Neuronal stem cell (in vitro differentiated cells): ENCODE data around the gene CSPG5.
A peak's percentile ranks its signal among the peaks of the same experiment; 100 is the strongest.

Experiments used
- DNase-seq: peaks from one replicate; pipeline ENCODE4 v3.0.0-alpha.2; 2013; ENCODE audit warnings: low spot score
- H2AFZ ChIP-seq: one replicate; pipeline ENCODE4 v1.6.1; 2013; ENCODE audit warnings: mild to moderate bottlenecking, low read length, inconsistent platforms
- H2AK5ac ChIP-seq: 2 replicates; pipeline ENCODE4 v1.6.1; 2013; ENCODE audit warnings: low read depth, mild to moderate bottlenecking, inconsistent platforms, low read length, moderate library complexity, mixed read lengths
- H2BK120ac ChIP-seq: 2 replicates; pipeline ENCODE4 v1.6.1; 2013; ENCODE audit warnings: low read depth, mild to moderate bottlenecking, inconsistent platforms, low read length, moderate library complexity, mixed read lengths
- H2BK12ac ChIP-seq: one replicate; pipeline ENCODE4 v1.6.1; 2013; ENCODE audit warnings: low read length, inconsistent platforms
- H2BK15ac ChIP-seq: 2 replicates; pipeline ENCODE4 v1.6.1; 2013; ENCODE audit warnings: mild to moderate bottlenecking, low read length, inconsistent platforms, mixed read lengths
- H2BK5ac ChIP-seq: one replicate; pipeline ENCODE4 v1.6.1; 2013; ENCODE audit warnings: inconsistent platforms, mild to moderate bottlenecking, low read length, moderate library complexity
- H3K14ac ChIP-seq: one replicate; pipeline ENCODE4 v1.6.1; 2013; ENCODE audit warnings: low read length, inconsistent platforms
- H3K18ac ChIP-seq: 2 replicates; pipeline ENCODE4 v1.6.1; 2013; ENCODE audit warnings: low read length, inconsistent platforms
- H3K23ac ChIP-seq: 2 replicates; pipeline ENCODE4 v1.6.1; 2013; ENCODE audit warnings: low read depth, mild to moderate bottlenecking, mixed read lengths, low read length, inconsistent platforms; ENCODE audit not compliant: poor library complexity
- H3K27ac ChIP-seq: replicated peaks from 3 replicates; pipeline ENCODE4 v1.5.1; 2013; ENCODE audit warnings: low read length, inconsistent platforms
- H3K27me3 ChIP-seq, 3 experiments: 2 replicates each; pipeline ENCODE4 v1.6.1; 2013; ENCODE audit warnings: low read length in 3 of 3, mild to moderate bottlenecking in 2 of 3, inconsistent platforms in 1 of 3, low read depth in 1 of 3, mixed read lengths in 1 of 3, moderate library complexity in 1 of 3; ENCODE audit not compliant: control insufficient read depth in 3 of 3, insufficient read depth in 3 of 3
- H3K36me3 ChIP-seq, 2 donors: replicated peaks in 1 of 2; 2 replicates each; pipeline ENCODE4 v1.6.1; 2013; ENCODE audit warnings: low read length in 2 of 2; ENCODE audit not compliant: control insufficient read depth in 2 of 2, insufficient read depth in 2 of 2
- H3K4ac ChIP-seq: 2 replicates; pipeline ENCODE4 v1.6.1; 2013; ENCODE audit warnings: inconsistent platforms, mild to moderate bottlenecking, low read length, moderate library complexity
- H3K4me1 ChIP-seq, 2 donors: 1 replicate in 1 of 2; 2 replicates in 1 of 2; pipeline ENCODE4 v1.6.1; 2013; ENCODE audit warnings: low read length in 2 of 2, low read depth in 1 of 2; ENCODE audit not compliant: control insufficient read depth in 2 of 2, insufficient read depth in 1 of 2
- H3K4me2 ChIP-seq: one replicate; pipeline ENCODE4 v1.6.1; 2013; ENCODE audit warnings: mild to moderate bottlenecking, low read length, inconsistent platforms; ENCODE audit not compliant: insufficient read depth, poor library complexity, severe bottlenecking
- H3K4me3 ChIP-seq, 2 donors: 2 replicates each; pipeline ENCODE4 v1.5.1; 2013; ENCODE audit warnings: low read length in 2 of 2, mild to moderate bottlenecking in 2 of 2, inconsistent platforms in 1 of 2, moderate library complexity in 1 of 2
- H3K79me1 ChIP-seq: one replicate; pipeline ENCODE4 v1.6.1; 2013; ENCODE audit warnings: low read depth, mild to moderate bottlenecking, inconsistent platforms, low read length, moderate library complexity
- H3K9ac ChIP-seq: one replicate; pipeline ENCODE4 v1.6.1; 2013; ENCODE audit warnings: mild to moderate bottlenecking, low read depth, low read length, inconsistent platforms; ENCODE audit not compliant: poor library complexity
- H3K9me3 ChIP-seq, 2 donors: replicated peaks in 1 of 2; 2 replicates each; pipeline versions ENCODE3 to v1.6.1; 2013; ENCODE audit warnings: low read length in 2 of 2, mild to moderate bottlenecking in 2 of 2, inconsistent platforms in 1 of 2, low read depth in 1 of 2, mixed read lengths in 1 of 2, moderate library complexity in 1 of 2; ENCODE audit not compliant: control insufficient read depth in 2 of 2, insufficient read depth in 1 of 2
- H4K8ac ChIP-seq: one replicate; pipeline ENCODE4 v1.6.1; 2013; ENCODE audit warnings: low read depth, mild to moderate bottlenecking, inconsistent platforms, low read length, moderate library complexity
- H4K91ac ChIP-seq: one replicate; pipeline ENCODE4 v1.6.1; 2013; ENCODE audit warnings: low read length, low read depth, mild to moderate bottlenecking, inconsistent platforms; ENCODE audit not compliant: poor library complexity
- whole genome bisulfite sequencing, 2 donors: extraction: QIAGEN DNeasy Blood & Tissue Kit; methylation state at CpG; one replicate each; pipeline ENCODE4 v1.1.7; 2013; ENCODE audit warnings: missing lambda C conversion rate in 2 of 2, mixed read lengths in 1 of 2; ENCODE audit not compliant: insufficient read length in 2 of 2, insufficient replicate concordance in 1 of 2; ENCODE audit errors: extremely low coverage in 2 of 2; 5-methylcytosine and 5-hydroxymethylcytosine counted together

CSPG5 gene

GRCh38 chr3:47565734-47566550, 12.7 kb downstream of the CSPG5 start:
- H2AFZ ChIP-seq = no peak overlapping the region
- H4K91ac ChIP-seq = no peak overlapping the region
- H3K23ac ChIP-seq = peak overlapping the region; percentile 86
- H3K14ac ChIP-seq = no peak overlapping the region
- H3K9me3 ChIP-seq = no peaks in the 10 kb centered on the region
- no peak overlapping the region for H3K27ac ChIP-seq
- H2BK120ac ChIP-seq = no peak overlapping the region
- H3K4me1 ChIP-seq = peaks cover 0 to 3% of the 10 kb centered on the region in 2 donors
- H2BK12ac ChIP-seq = peak overlapping the region; percentile 30
- H3K18ac ChIP-seq = peak overlapping the region; percentile 61
- no peak overlapping the region for H4K8ac ChIP-seq
- H3K36me3 ChIP-seq = peaks cover 0 to 62% of the 10 kb centered on the region in 2 donors
- H3K4ac ChIP-seq = no peak overlapping the region
- H3K4me2 ChIP-seq = no peak overlapping the region
- no peak overlapping the region for H3K9ac ChIP-seq
- no CpG with 5 or more reads among the region's 19 CpGs for WGBS, 2 donors
- H2AK5ac ChIP-seq = peak overlapping the region; percentile 74
- peaks cover 2% of the 10 kb centered on the region for H3K79me1 ChIP-seq
- H2BK15ac ChIP-seq = no peak overlapping the region
- H3K27me3 ChIP-seq = no peaks in the 10 kb centered on the region
- H2BK5ac ChIP-seq = peak overlapping the region; percentile 59
- no peak overlapping the region for H3K4me3 ChIP-seq
- DNase-seq = no peak

GRCh38 chr3:47556351-47556750, 22.3 kb downstream of the CSPG5 start:
- Histone ChIP-seq H2BK120ac (no peak overlapping the region), H3K36me3 (no peaks in the 10 kb centered on the region), H2AK5ac (no peak overlapping the region), H3K4me3 (no peak overlapping the region), H2BK5ac (no peak overlapping the region), H3K79me1 (no peaks in the 10 kb centered on the region), H3K4me1 (peaks cover 3 to 4% of the 10 kb centered on the region in 2 donors), H3K9ac (no peak overlapping the region), H3K27ac (no peak overlapping the region), H2BK12ac (no peak overlapping the region), H4K8ac (no peak overlapping the region), H2AFZ (no peak overlapping the region), H3K18ac (no peak overlapping the region), H2BK15ac (no peak overlapping the region), H4K91ac (no peak overlapping the region), H3K4ac (no peak overlapping the region), H3K14ac (no peak overlapping the region), H3K4me2 (no peak overlapping the region), H3K27me3 (no peaks in the 10 kb centered on the region), H3K23ac (no peak overlapping the region), H3K9me3 (peaks cover 2 to 5% of the 10 kb centered on the region in 2 donors)
- DNase-seq = no peak
- WGBS, 2 donors = no CpG with 5 or more reads among the region's 2 CpGs

GRCh38 chr3:47554335-47554734, 24.3 kb downstream of the CSPG5 start:
- Histone ChIP-seq H2BK12ac (no peak overlapping the region), H3K36me3 (no peaks in the 10 kb centered on the region), H3K4me3 (no peak overlapping the region), H2AFZ (no peak overlapping the region), H3K27me3 (no peaks in the 10 kb centered on the region), H3K23ac (no peak overlapping the region), H3K79me1 (no peaks in the 10 kb centered on the region), H3K9me3 (peaks cover 2 to 5% of the 10 kb centered on the region in 2 donors), H2AK5ac (no peak overlapping the region), H3K4me1 (peaks cover 3 to 4% of the 10 kb centered on the region in 2 donors), H3K4ac (no peak overlapping the region), H4K8ac (no peak overlapping the region), H3K27ac (no peak overlapping the region), H2BK15ac (no peak overlapping the region), H4K91ac (no peak overlapping the region), H2BK120ac (no peak overlapping the region), H3K14ac (no peak overlapping the region), H3K4me2 (no peak overlapping the region), H2BK5ac (no peak overlapping the region), H3K18ac (no peak overlapping the region), H3K9ac (no peak overlapping the region)
- no peak for DNase-seq
- WGBS, 2 donors = no CpG with 5 or more reads among the region's 6 CpGs

GRCh38 chr3:47553407-47553806, 25.3 kb downstream of the CSPG5 start:
- Histone ChIP-seq H3K9me3 (peaks cover 2 to 5% of the 10 kb centered on the region in 2 donors), H2BK120ac (no peak overlapping the region), H4K91ac (no peak overlapping the region), H3K4ac (no peak overlapping the region), H3K4me3 (no peak overlapping the region), H2AFZ (peak overlapping the region; percentile 79), H3K4me2 (no peak overlapping the region), H2BK5ac (no peak overlapping the region), H3K79me1 (no peaks in the 10 kb centered on the region), H2BK15ac (no peak overlapping the region), H3K36me3 (no peaks in the 10 kb centered on the region), H2BK12ac (no peak overlapping the region), H3K27ac (no peak overlapping the region), H3K27me3 (no peaks in the 10 kb centered on the region), H3K4me1 (peaks cover 3 to 4% of the 10 kb centered on the region in 2 donors), H3K18ac (no peak overlapping the region), H2AK5ac (no peak overlapping the region), H3K14ac (no peak overlapping the region), H3K23ac (no peak overlapping the region), H4K8ac (no peak overlapping the region), H3K9ac (no peak overlapping the region)
- WGBS, 2 donors = no CpG with 5 or more reads among the region's 7 CpGs
- no peak for DNase-seq
